GM12875 (cell line): Measurements from ENCODE around the gene PLA2G6.

Experiments used
- H3K4me3 ChIP-seq: one replicate; pipeline ENCODE4 v1.5.1; 2011; ENCODE audit warnings: low read depth, low read length, control low read depth
- CTCF ChIP-seq: IDR thresholded peaks from 2 replicates; pipeline ENCODE4 v1.5.1; 2011; ENCODE audit warnings: low read depth, mild to moderate bottlenecking, control low read depth, inconsistent platforms, low read length, moderate library complexity, borderline replicate concordance; ENCODE audit not compliant: insufficient read depth

PLA2G6 gene

GRCh38 chr22:38203855-38204514, 22.4 kb upstream of the PLA2G6 start:
- no peak overlapping the region for H3K4me3 ChIP-seq
- no peak for TF ChIP-seq CTCF

GRCh38 chr22:38203090-38203810, 21.6 kb upstream of the PLA2G6 start:
- no peak for TF ChIP-seq CTCF
- peak overlapping the region; percentile 73 for H3K4me3 ChIP-seq

- 0 out of 2 replicates have a peak, but pooled peaks have one; percentile 15 for TF ChIP-seq CTCF
These were observed 20.9 kb upstream of the PLA2G6 start for GRCh38 chr22:38202437-38203089.

GRCh38 chr22:38201711-38202436, 20.2 kb upstream of the PLA2G6 start, which contains the start of gene MAFF:
Gene MAFF, plus strand, starts transcription at chr22:38201994. Its CDS starts 11,860 bp downstream, at chr22:38213854.
- no peak for TF ChIP-seq CTCF
- peak within 1 kb of the TSS; percentile 73 for H3K4me3 ChIP-seq

More at GRCh38 chr22:38202437-38203089, 20.9 kb upstream of the PLA2G6 start:
- H3K4me3 ChIP-seq: peak overlapping the region; percentile 73

- H3K4me3 ChIP-seq: no peak overlapping the region
- no peak for TF ChIP-seq CTCF
These were observed 19.7 kb upstream of the PLA2G6 start for GRCh38 chr22:38201371-38201710.

GRCh38 chr22:38199826-38200559, 18.4 kb upstream of the PLA2G6 start:
- no peak for TF ChIP-seq CTCF
- no peak overlapping the region for H3K4me3 ChIP-seq
